Stimulated activated CD8-positive, alpha-beta memory T cell treated with anti-CD3 and anti-CD28 coated beads, Interleukin-4, amount 100 ng/mL, for 1 hour (primary cell): ENCODE results near the gene RPS18.

Experiments
- DNase-seq, 2 donors: peaks; one replicate each; pipeline ENCODE4 v3.0.0-alpha.2; 2020; ENCODE audit warnings: low read depth in 2 of 2, low spot score in 1 of 2

The RPS18 gene

GRCh38 chr6:33289784-33290315, 18.0 kb downstream of the RPS18 start:
- no peak for DNase-seq

GRCh38 chr6:33290459-33290858, 18.6 kb downstream of the RPS18 start:
- no peak for DNase-seq

GRCh38 chr6:33292996-33293682, 21.3 kb downstream of the RPS18 start:
- no peak for DNase-seq

- DNase-seq, result no peak
Measured at GRCh38 chr6:33294086-33294823, 22.4 kb downstream of the RPS18 start.

- DNase-seq, result no peak
Measured at GRCh38 chr6:33295621-33296369, 23.9 kb downstream of the RPS18 start.

- no peak for DNase-seq
Measured at GRCh38 chr6:33296797-33297405, 25.0 kb downstream of the RPS18 start.

GRCh38 chr6:33297406-33297955, 25.6 kb downstream of the RPS18 start:
- DNase-seq, result no peak

GRCh38 chr6:33297956-33298772, 26.3 kb downstream of the RPS18 start:
- DNase-seq, result no peak

GRCh38 chr6:33298773-33299236, 26.9 kb downstream of the RPS18 start, which contains the start of gene RGL2:
TSS of gene RGL2 (minus strand) at chr6:33298942. CDS start at chr6:33298610, 332 bp downstream.
- no peak for DNase-seq

GRCh38 chr6:33299237-33299944, 27.5 kb downstream of the RPS18 start:
- peak; percentile 89 to 92 for DNase-seq

GRCh38 chr6:33301877-33302276, 30.0 kb downstream of the RPS18 start:
- no peak for DNase-seq

GRCh38 chr6:33304216-33304615, 32.3 kb downstream of the RPS18 start:
- no peak for DNase-seq

- no peak for DNase-seq
Measured at GRCh38 chr6:33305052-33305451, 33.2 kb downstream of the RPS18 start.

- no peak for DNase-seq
Measured at GRCh38 chr6:33306356-33306755, 34.5 kb downstream of the RPS18 start.

- peak in 1 of 2 donors; percentile 65 for DNase-seq
Measured at GRCh38 chr6:33312361-33313104, 40.7 kb downstream of the RPS18 start.

- no peak for DNase-seq
Measured at GRCh38 chr6:33313105-33313708, 41.3 kb downstream of the RPS18 start.

- peak in 1 of 2 donors; percentile 79 for DNase-seq
Measured at GRCh38 chr6:33313709-33314514, 42.0 kb downstream of the RPS18 start, which contains the start of gene TAPBP. TSS of gene TAPBP (minus strand) at chr6:33314078. CDS start at chr6:33314041, 37 bp downstream.
